GM12872 (cell line): ENCODE measurements around the gene SRRM2.

Experiments used
- CTCF ChIP-seq: IDR thresholded peaks from 3 replicates; pipeline ENCODE4 v1.5.1; 2011; ENCODE audit warnings: low read depth, mild to moderate bottlenecking, low read length, moderate library complexity; ENCODE audit not compliant: insufficient read depth

The SRRM2 gene

GRCh38 chr16:2767140-2767731 is 14.8 kb downstream of the SRRM2 start:
- no peak for TF ChIP-seq CTCF

- TF ChIP-seq CTCF: no peak
These were observed 15.5 kb downstream of the SRRM2 start for GRCh38 chr16:2767891-2768290.

GRCh38 chr16:2768403-2769089 is 16.1 kb downstream of the SRRM2 start:
- TF ChIP-seq CTCF: no peak

GRCh38 chr16:2769100-2769529 is 16.7 kb downstream of the SRRM2 start:
- no peak for TF ChIP-seq CTCF

- no peak for TF ChIP-seq CTCF
These were observed 17.2 kb downstream of the SRRM2 start for GRCh38 chr16:2769675-2770056.

GRCh38 chr16:2770057-2770951 is 17.9 kb downstream of the SRRM2 start:
- TF ChIP-seq CTCF: 0 out of 3 replicates have a peak, but pooled peaks have one; percentile 8

- no peak for TF ChIP-seq CTCF
These were observed 19.3 kb downstream of the SRRM2 start for GRCh38 chr16:2771496-2772402.
